ENCODE results near the gene POR.

Gene POR

DNA sequence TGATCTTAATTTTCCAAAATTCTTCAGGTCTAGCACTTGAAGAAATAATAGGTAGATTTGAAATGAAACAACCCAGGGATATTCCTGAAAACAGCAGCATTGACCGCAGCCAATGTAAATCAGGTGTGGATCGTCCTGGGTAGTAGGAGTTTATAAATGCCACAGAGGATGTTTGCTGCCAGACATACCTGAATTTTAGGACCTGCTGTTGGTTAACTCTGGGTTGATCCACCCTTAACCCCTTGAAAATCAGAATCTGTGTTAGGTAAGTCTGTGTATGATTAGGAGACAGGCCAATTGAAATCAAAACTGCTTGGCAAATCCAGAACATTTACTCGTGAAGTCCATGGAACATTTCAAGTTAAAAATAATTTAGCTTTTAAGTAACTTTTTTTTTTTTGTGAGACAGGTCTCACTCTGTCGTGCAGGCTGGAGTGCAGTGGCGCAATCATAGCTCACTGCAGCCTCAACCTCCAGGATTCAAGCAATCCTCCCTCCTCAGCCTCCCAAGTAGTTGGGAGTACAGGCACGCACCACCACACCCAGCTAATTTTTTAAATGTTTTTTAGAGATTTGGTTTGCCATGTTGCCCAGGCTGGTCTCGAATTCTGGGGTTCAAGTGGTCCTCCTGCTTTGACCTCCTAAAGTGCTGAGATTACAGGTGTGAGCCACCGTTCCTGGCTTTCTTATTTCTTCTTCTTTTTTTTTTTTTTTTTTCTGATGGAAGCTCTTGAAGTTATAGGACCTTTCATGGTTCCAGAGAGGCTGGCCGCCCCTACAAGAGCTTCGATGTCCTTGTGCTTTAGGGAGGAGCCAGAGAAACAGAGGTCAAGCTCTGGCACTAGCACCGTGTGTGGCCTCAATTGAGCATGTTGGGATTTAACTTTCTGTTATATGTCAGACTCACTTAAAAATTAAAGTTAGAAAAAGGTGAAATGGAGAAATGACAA is 2.0 kb downstream of the POR start:
- H3K9ac ChIP-seq: peak overlapping the region in 7 of 11 experiments; percentile 91 to 97 (median 94); a peak in 8 of 22 replicates
- H3K4me2 ChIP-seq: peak overlapping the region; percentile 91 to 96 (median 94)
- peaks cover 56 to 70% (median 68%) of the 10 kb centered on the region in 11 experiments for H4K20me1 ChIP-seq
- peak overlapping the region in 9 of 10 experiments; percentile 87 to 100 (median 96); a peak in 14 of 20 replicates for H3K4me3 ChIP-seq
- H3K36me3 ChIP-seq: peaks cover 0 to 27% (median 12%) of the 10 kb centered on the region in 11 experiments; a peak in 10 of 22 replicates
- no peak overlapping the region for H3K27ac ChIP-seq
- H3K4me1 ChIP-seq: peaks cover 40 to 72% (median 56%) of the 10 kb centered on the region in 10 experiments
- H3K27me3 ChIP-seq: no peaks in the 10 kb centered on the region
- H3K9me3 ChIP-seq (replicated peaks in 1 of 11): no peaks in the 10 kb centered on the region
- no peak for TF ChIP-seq Cebpa-rat (IDR thresholded peaks at IDR 0.05)

DNA sequence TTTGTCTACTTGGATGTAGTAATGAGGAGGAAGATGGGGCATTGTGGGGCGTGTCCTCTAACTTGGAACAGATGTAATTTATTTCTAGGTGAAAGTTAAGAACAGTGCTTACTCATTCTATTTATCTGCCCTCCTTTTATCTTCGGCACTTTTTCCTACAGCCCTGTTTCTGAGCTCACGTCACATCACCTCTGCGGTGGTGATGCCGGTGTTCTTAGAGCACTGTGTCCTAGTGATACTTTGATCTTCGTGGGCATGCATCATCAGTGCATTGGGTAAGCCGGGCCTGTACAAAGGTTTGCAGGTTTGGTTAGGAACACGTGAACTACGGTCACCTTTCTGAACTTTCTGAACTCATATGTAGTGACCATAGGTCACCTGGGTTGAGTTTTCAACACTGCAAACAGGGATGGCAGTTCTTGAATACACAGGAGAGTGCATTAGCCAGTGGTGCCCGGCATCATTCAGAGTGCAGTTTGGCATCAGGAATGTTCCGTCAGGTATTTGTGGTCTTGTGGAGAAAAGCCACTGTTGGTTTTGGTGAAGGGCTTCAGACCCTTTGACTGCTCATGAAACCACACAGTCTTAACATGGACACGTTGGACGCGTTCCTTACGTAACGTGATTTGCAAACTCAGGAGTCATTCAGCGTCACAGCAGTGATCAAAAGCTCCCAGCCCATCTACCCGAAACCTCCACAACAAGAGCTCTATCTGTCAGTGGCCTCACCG is 5.6 kb downstream of the POR start:
- Histone ChIP-seq H3K4me2 (peak overlapping the region; percentile 24 to 96 (median 56)), H3K4me3 (no peak overlapping the region), H3K9me3 (replicated peaks in 1 of 11) (no peaks in the 10 kb centered on the region), H3K9ac (no peak overlapping the region), H4K20me1 (peaks cover 90 to 100% (median 100%) of the 10 kb centered on the region in 11 experiments), H3K27ac (no peak overlapping the region), H3K36me3 (peaks cover 0 to 47% (median 19%) of the 10 kb centered on the region in 11 experiments; a peak in 14 of 22 replicates), H3K4me1 (peaks cover 30 to 77% (median 58%) of the 10 kb centered on the region in 10 experiments), H3K27me3 (no peaks in the 10 kb centered on the region)
- no peak for TF ChIP-seq Cebpa-rat (IDR thresholded peaks at IDR 0.05)

DNA sequence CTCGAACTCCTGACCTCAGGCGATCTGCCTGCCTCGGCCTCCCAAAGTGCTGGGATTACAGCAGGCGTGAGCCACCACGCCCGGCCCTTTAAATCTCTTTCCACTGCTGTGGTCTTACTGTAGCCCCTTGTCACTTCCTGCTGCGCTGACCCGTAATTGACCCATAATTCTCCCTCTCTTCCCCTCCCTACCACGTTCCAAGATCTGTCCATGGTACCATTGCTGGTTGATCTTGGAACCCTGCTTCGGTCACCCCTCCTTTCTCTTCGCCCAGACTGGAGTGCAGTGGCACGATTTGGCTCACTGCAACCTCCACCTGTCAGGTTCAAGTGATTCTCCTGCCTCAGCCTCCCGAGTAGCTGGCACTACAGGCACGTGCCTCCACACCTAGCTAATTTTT is 6.5 kb downstream of the POR start:
- peak overlapping the region in 10 of 11 experiments; percentile 34 to 96 (median 58); a peak in 16 of 22 replicates for H3K4me2 ChIP-seq
- no peak overlapping the region for H3K27ac ChIP-seq
- no peak overlapping the region for H3K9ac ChIP-seq
- no peak for TF ChIP-seq Cebpa-rat (IDR thresholded peaks at IDR 0.05)
- H3K4me3 ChIP-seq: no peak overlapping the region
- peaks cover 0 to 56% (median 25%) of the 10 kb centered on the region in 11 experiments; a peak in 15 of 22 replicates for H3K36me3 ChIP-seq
- H3K27me3 ChIP-seq: no peaks in the 10 kb centered on the region
- H3K4me1 ChIP-seq: peaks cover 21 to 79% (median 56%) of the 10 kb centered on the region in 10 experiments
- no peaks in the 10 kb centered on the region for H3K9me3 ChIP-seq (replicated peaks in 1 of 11)
- peaks cover 90 to 100% (median 100%) of the 10 kb centered on the region in 11 experiments for H4K20me1 ChIP-seq

DNA sequence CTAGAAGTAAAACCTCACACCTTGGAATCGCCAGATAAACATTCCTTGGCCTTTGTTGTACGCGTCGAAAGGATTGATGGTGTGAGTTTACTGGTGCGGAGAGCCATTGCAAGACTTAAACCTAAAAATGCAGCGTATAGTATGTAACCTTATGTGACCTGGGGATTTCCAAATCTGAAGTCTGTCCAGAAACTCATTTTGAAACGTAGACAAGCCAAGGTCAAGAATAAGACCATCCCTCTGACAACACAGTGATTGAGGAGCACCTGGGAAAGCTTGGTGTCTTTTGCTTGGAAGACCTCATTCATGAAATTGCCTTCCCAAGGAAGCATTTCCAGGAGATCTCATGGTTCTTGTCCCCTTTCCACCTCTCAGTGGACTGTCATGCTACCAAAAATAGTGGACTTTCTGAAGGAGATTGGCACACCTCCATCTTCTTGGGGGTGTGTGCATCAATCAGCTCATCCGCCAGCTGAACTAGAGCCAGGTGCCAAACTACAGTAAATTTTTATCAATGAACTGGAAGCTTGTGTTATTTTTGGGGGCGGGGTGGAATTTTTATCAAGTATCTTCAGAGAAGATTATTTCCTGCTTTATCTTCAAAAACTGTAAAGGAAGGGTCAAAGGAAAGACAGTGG is 8.1 kb downstream of the POR start:
- Histone ChIP-seq H3K27ac (no peak overlapping the region), H3K9ac (no peak overlapping the region), H3K4me1 (peaks cover 19 to 63% (median 45%) of the 10 kb centered on the region in 10 experiments), H3K9me3 (replicated peaks in 1 of 11) (no peaks in the 10 kb centered on the region), H3K27me3 (no peaks in the 10 kb centered on the region), H3K4me3 (no peak overlapping the region), H4K20me1 (peaks cover 91 to 100% (median 100%) of the 10 kb centered on the region in 11 experiments), H3K4me2 (no peak overlapping the region), H3K36me3 (peaks cover 0 to 52% (median 25%) of the 10 kb centered on the region in 11 experiments; a peak in 15 of 22 replicates)
- no peak for TF ChIP-seq Cebpa-rat (IDR thresholded peaks at IDR 0.05)

DNA sequence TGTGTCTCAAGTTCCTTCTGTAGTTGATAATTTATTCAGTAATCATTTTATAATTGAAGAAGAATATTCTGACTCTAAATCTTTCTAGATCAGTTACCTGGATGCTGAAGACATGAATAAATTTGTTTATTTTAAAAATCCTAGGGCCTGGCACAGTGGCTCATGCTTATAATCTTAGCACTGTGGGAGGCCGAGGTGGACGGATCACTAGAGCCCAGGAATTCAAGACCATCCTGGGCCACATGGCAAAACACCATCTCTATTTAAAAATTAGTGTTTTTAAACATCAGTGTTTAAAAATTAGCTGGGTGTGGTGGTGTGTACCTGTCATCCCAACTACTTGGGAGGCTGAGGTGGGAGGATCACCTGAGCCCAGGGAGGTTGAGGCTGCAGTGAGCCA is 9.3 kb downstream of the POR start:
- no peak overlapping the region for H3K27ac ChIP-seq

DNA sequence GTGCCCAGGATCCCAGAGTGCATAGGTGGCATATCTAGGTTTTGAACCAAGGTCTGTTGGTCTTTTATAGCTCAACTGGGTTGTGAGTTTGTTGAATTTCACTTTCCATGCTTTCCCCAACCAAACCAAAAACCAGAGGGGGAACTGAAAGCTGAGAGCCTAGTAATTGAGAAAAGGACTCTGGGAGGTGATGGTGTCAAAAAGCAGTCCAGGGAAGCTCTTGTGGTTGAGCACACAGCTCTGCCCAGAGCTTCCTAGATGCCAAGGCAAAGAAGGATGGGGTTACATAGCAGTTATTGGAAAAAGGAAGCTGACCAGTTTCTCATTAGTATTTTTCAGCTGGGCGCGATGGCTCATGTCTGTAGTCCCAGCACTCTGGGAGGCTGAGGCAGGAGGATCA is 9.9 kb downstream of the POR start:
- no peak for TF ChIP-seq Cebpa-rat (IDR thresholded peaks at IDR 0.05)
- Histone ChIP-seq H3K9me3 (replicated peaks in 1 of 11) (peaks cover 0 to 9% (median 0%) of the 10 kb centered on the region in 11 experiments; a peak in 4 of 22 replicates), H3K4me3 (no peak overlapping the region), H3K4me2 (peak overlapping the region in 6 of 11 experiments; percentile 18 to 65 (median 56); a peak in 11 of 22 replicates), H3K4me1 (peaks cover 28 to 46% (median 42%) of the 10 kb centered on the region in 10 experiments), H3K27me3 (no peaks in the 10 kb centered on the region), H3K27ac (no peak overlapping the region), H3K9ac (no peak overlapping the region), H3K36me3 (peaks cover 8 to 62% (median 31%) of the 10 kb centered on the region in 11 experiments; a peak in 18 of 22 replicates), H4K20me1 (peaks cover 86 to 100% (median 100%) of the 10 kb centered on the region in 11 experiments)

More for the DNA sequence above, 9.3 kb downstream of the POR start:
- peaks cover 0 to 2% (median 0%) of the 10 kb centered on the region in 11 experiments; a peak in 2 of 22 replicates for H3K9me3 ChIP-seq (replicated peaks in 1 of 11)
- no peak overlapping the region for H3K4me3 ChIP-seq
- TF ChIP-seq Cebpa-rat (IDR thresholded peaks at IDR 0.05): no peak
- H4K20me1 ChIP-seq: peaks cover 92 to 100% (median 100%) of the 10 kb centered on the region in 11 experiments
- H3K4me2 ChIP-seq: peak overlapping the region in 6 of 11 experiments; percentile 18 to 65 (median 56); a peak in 9 of 22 replicates
- no peak overlapping the region for H3K9ac ChIP-seq
- peaks cover 3 to 57% (median 25%) of the 10 kb centered on the region in 11 experiments; a peak in 17 of 22 replicates for H3K36me3 ChIP-seq
- peaks cover 30 to 52% (median 42%) of the 10 kb centered on the region in 10 experiments for H3K4me1 ChIP-seq
- no peaks in the 10 kb centered on the region for H3K27me3 ChIP-seq

DNA sequence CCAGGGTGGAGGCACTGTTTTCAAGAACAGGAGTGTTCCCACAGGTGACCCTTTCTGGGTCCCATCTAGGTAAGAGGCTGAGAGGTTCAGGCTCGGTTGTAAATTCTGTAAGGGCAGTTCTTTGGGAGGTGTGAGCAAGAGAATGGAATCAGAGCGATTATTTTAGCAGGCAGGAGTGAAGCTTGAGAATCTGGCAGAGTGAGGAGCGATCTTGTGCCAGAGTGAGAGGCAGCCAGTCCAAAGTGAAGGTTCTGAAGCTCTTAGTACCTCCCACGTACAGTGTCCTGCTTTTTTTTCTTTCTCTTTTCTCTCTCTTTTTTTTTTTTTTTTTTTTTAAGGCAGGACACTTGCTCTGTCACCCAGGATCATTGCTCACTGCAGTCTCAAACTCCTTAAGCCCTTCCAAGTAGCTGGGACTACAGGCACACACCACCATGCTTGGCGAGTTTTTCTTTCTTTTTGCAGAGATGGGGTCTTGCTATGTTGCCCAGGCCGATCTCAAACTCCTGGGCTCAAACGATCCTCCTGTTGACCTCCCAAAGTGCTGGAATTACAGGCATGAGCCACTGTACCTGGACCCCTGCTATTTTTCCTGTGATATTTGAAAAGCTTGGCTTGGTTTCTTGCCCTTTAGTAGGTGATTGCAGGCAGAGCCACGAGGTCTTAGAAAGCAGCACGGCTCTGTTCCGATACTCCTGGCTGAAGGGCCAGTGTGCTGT is 10.9 kb downstream of the POR start:
- TF ChIP-seq Cebpa-rat (IDR thresholded peaks at IDR 0.05): no peak

More for the DNA sequence above, 10.9 kb downstream of the POR start:
- H3K9me3 ChIP-seq (replicated peaks in 1 of 11): peaks cover 0 to 19% (median 6%) of the 10 kb centered on the region in 11 experiments; a peak in 14 of 22 replicates
- peak overlapping the region in 5 of 11 experiments; percentile 37 to 65 (median 59); a peak in 9 of 22 replicates for H3K4me2 ChIP-seq
- H4K20me1 ChIP-seq: peaks cover 76 to 100% (median 98%) of the 10 kb centered on the region in 11 experiments
- no peak overlapping the region for H3K4me3 ChIP-seq
- no peaks in the 10 kb centered on the region for H3K27me3 ChIP-seq
- no peak overlapping the region for H3K27ac ChIP-seq
- no peak overlapping the region for H3K9ac ChIP-seq
- H3K36me3 ChIP-seq: peaks cover 12 to 68% (median 35%) of the 10 kb centered on the region in 11 experiments; a peak in 20 of 22 replicates
- H3K4me1 ChIP-seq: peaks cover 18 to 36% (median 32%) of the 10 kb centered on the region in 10 experiments

Measured in BLaER1 treated with 17β-estradiol and CSF1 and Interleukin-3, amounts not matched to agents 10 nM and 100 nM (cell line).